Peyer's patch (tissue), 4 donors: ENCODE data around the gene CEP128. TPM values are rescaled to one million over a fixed set of nuclear protein-coding genes. Genes with fewer than 3 reads are reported as not detected.
"Not testable (repeated sequence)": the region's sequence is repeated elsewhere in the genome, so short reads cannot be mapped to it uniquely, and the experiment has no call there.

Source experiments
- DNase-seq, 3 donors: peaks; one replicate each; pipeline ENCODE4 v3.0.0-alpha.2; 2017 to 2019
- H3K27ac ChIP-seq, 4 donors: fragments of 200-600 bp; sonication (generic); one replicate each; pipeline ENCODE4 v1.5.1; 2016 to 2019
- H3K27me3 ChIP-seq, 2 donors: fragments of 200-600 bp; sonication (generic); one replicate each; pipeline ENCODE4 v1.5.1; 2019
- H3K36me3 ChIP-seq, 3 donors: fragments of 200-600 bp; sonication (generic); one replicate each; pipeline ENCODE4 v1.5.1; 2016 to 2019
- H3K4me1 ChIP-seq, 4 donors: fragments of 200-600 bp; sonication (generic); one replicate each; pipeline ENCODE4 v1.5.1; 2016 to 2019
- H3K4me3 ChIP-seq, 4 donors: fragments of 200-600 bp; sonication (generic); 1 replicate in 3 of 4; 2 replicates in 1 of 4; pipeline ENCODE4 v1.5.1; 2016 to 2019; ENCODE audit warnings: mild to moderate bottlenecking in 1 of 4
- H3K9me3 ChIP-seq, 4 donors: fragments of 200-600 bp; sonication (generic); one replicate each; pipeline ENCODE4 v1.5.1; 2016 to 2019; ENCODE audit warnings: mild to moderate bottlenecking in 1 of 4
- CTCF ChIP-seq, 6 experiments: fragments of 450-650 bp in 4 of 6; fragments of 200-600 bp in 2 of 6; sonication (generic) in 1 of 6; IDR thresholded peaks; one replicate each; pipeline ENCODE4 v1.5.1; 2017 to 2019; ENCODE audit warnings: antibody characterized with exemption in 6 of 6, mild to moderate bottlenecking in 3 of 6, moderate library complexity in 1 of 6
- POLR2A ChIP-seq, 2 donors: fragments of 450-650 bp; IDR thresholded peaks; one replicate each; pipeline ENCODE4 v1.5.1; 2017; ENCODE audit warnings: antibody characterized with exemption in 2 of 2, mild to moderate bottlenecking in 2 of 2, moderate library complexity in 2 of 2
- total RNA-seq, 4 donors: library from RNA; depleted of rRNA; stranded (reverse); fragments of >200 nt; gene quantifications; one replicate each; pipeline ENCODE4 v1.1.0, GENCODE V29; 2016

CEP128 gene
- total RNA-seq, 4 donors from 2014 or later, result 5.9 to 51.2 (median 6.7) TPM

GRCh38 chr14:80919622-80920021 lies 21.9 kb downstream of the CEP128 start:
- H3K36me3 ChIP-seq, result no peaks in the 10 kb centered on the region
- no peak overlapping the region for H3K4me3 ChIP-seq
- H3K27ac ChIP-seq, result no peak overlapping the region
- H3K9me3 ChIP-seq, result no peaks in the 10 kb centered on the region
- TF ChIP-seq CTCF (IDR thresholded peaks at IDR 0.05) (no peak), POLR2A (IDR thresholded peaks at IDR 0.05) (no peak)
- H3K4me1 ChIP-seq, result no peaks in the 10 kb centered on the region
- no peaks in the 10 kb centered on the region for H3K27me3 ChIP-seq
- no peak for DNase-seq

GRCh38 chr14:80912013-80912412 lies 29.5 kb downstream of the CEP128 start:
- not testable (repeated sequence) for H3K4me1 ChIP-seq, H3K36me3 ChIP-seq, H3K27me3 ChIP-seq, H3K9me3 ChIP-seq, H3K27ac ChIP-seq, H3K4me3 ChIP-seq, DNase-seq

GRCh38 chr14:80906946-80907345 lies 34.6 kb downstream of the CEP128 start:
- H3K9me3 ChIP-seq, result no peaks in the 10 kb centered on the region
- DNase-seq, result no peak
- no peak for TF ChIP-seq CTCF (IDR thresholded peaks at IDR 0.05)
- TF ChIP-seq POLR2A (IDR thresholded peaks at IDR 0.05), result no peak
- H3K4me3 ChIP-seq, result no peak overlapping the region
- H3K27me3 ChIP-seq, result no peaks in the 10 kb centered on the region
- no peaks in the 10 kb centered on the region for H3K36me3 ChIP-seq
- no peaks in the 10 kb centered on the region for H3K4me1 ChIP-seq
- H3K27ac ChIP-seq, result no peak overlapping the region

GRCh38 chr14:80906336-80906735 lies 35.2 kb downstream of the CEP128 start:
- DNase-seq, result no peak
- H3K27me3 ChIP-seq, result no peaks in the 10 kb centered on the region
- no peak for TF ChIP-seq POLR2A (IDR thresholded peaks at IDR 0.05)
- TF ChIP-seq CTCF (IDR thresholded peaks at IDR 0.05), result no peak

GRCh38 chr14:80902608-80903007 lies 38.9 kb downstream of the CEP128 start:
- Histone ChIP-seq H3K27ac (no peak overlapping the region), H3K36me3 (no peaks in the 10 kb centered on the region), H3K27me3 (no peaks in the 10 kb centered on the region), H3K4me3 (no peak overlapping the region), H3K4me1 (no peaks in the 10 kb centered on the region), H3K9me3 (no peaks in the 10 kb centered on the region)
- TF ChIP-seq POLR2A (IDR thresholded peaks at IDR 0.05) (no peak), CTCF (IDR thresholded peaks at IDR 0.05) (no peak)
- no peak for DNase-seq

More at GRCh38 chr14:80906336-80906735, 35.2 kb downstream of the CEP128 start:
- no peaks in the 10 kb centered on the region for H3K9me3 ChIP-seq
- no peak overlapping the region for H3K27ac ChIP-seq
- H3K4me3 ChIP-seq, result no peak overlapping the region
- no peaks in the 10 kb centered on the region for H3K36me3 ChIP-seq
- H3K4me1 ChIP-seq, result no peaks in the 10 kb centered on the region

GRCh38 chr14:80901822-80902221 lies 39.7 kb downstream of the CEP128 start:
- Histone ChIP-seq H3K36me3 (no peaks in the 10 kb centered on the region), H3K27me3 (no peaks in the 10 kb centered on the region), H3K4me3 (no peak overlapping the region), H3K27ac (no peak overlapping the region), H3K9me3 (no peaks in the 10 kb centered on the region), H3K4me1 (no peaks in the 10 kb centered on the region)
- DNase-seq, result no peak
- TF ChIP-seq POLR2A (IDR thresholded peaks at IDR 0.05) (no peak), CTCF (IDR thresholded peaks at IDR 0.05) (no peak)
